GM18505 (cell line): Measurements from ENCODE around the gene PCNT.

ENCODE experiments used
- ATAC-seq: cut with Tn5 transposase; IDR thresholded peaks from one replicate; pipeline ENCODE4 v1.9.1; 2021; ENCODE audit not compliant: unreplicated experiment
- POLR2A ChIP-seq: IDR thresholded peaks from 4 replicates; pipeline ENCODE4 v1.6.1; 2011; ENCODE audit warnings: borderline replicate concordance; ENCODE audit not compliant: insufficient read depth, insufficient read length; ENCODE audit errors: extremely low read depth

Gene PCNT

GRCh38 chr21:46493828-46494227 is 169.9 kb downstream of the PCNT start:
- TF ChIP-seq POLR2A, result no peak
- ATAC-seq, result no peak
